Measurements from ENCODE around the gene AUTS2. TPM values are rescaled to one million over a fixed set of nuclear protein-coding genes. Genes with fewer than 3 reads are reported as not detected.

AUTS2 gene
- total RNA-seq, 1 experiment from 2014 or later: 2.5 TPM

- TF ChIP-seq REST (IDR thresholded peaks at IDR 0.05; ENCODE audit: insufficient read depth in 1 of 2, low read depth in 2 of 2, low read length in 1 of 2) (no peak), POLR2AphosphoS5 (IDR thresholded peaks at IDR 0.05; ENCODE audit: low read depth, low read length) (no peak), CTCF (IDR thresholded peaks at IDR 0.05) (no peak), TCF7L2 (IDR thresholded peaks at IDR 0.05; ENCODE audit: low read depth, low read length) (no peak), SIN3A (IDR thresholded peaks at IDR 0.05; ENCODE audit: borderline replicate concordance, insufficient read depth, low read depth, low read length) (no peak)
- H3K27me3 ChIP-seq (ENCODE audit: control insufficient read depth, insufficient read depth, low read length): no peaks in the 10 kb centered on the region
- intact Hi-C loops (cut with micrococcal nuclease; ENCODE audit: unreplicated experiment): no loop called here
- no peaks in the 10 kb centered on the region for H3K36me3 ChIP-seq (ENCODE audit: control insufficient read depth, insufficient read depth, low read length)
- ChIA-PET POLR2A (no interaction called here), CTCF (no interaction called here)
- ATAC-seq: no peak
- no peak overlapping the region for H3K27ac ChIP-seq (ENCODE audit: low read length)
- BruUV-seq (replicated peaks): no TSS peak
- DNase-seq (ENCODE audit: low read depth, low spot score): no peak
- in situ Hi-C loops (cut with HindIII; ENCODE audit: low pct_unique_long_range_greater_than_20kb, low sequenced_read_pairs): no loop called here
- H3K9me3 ChIP-seq (ENCODE audit: control insufficient read depth, insufficient read depth, low read depth, low read length): no peaks in the 10 kb centered on the region
- H3K4me1 ChIP-seq (ENCODE audit: control insufficient read depth, insufficient read depth, low read length): no peaks in the 10 kb centered on the region
- no peak overlapping the region for H3K4me3 ChIP-seq (ENCODE audit: low read depth in 2 of 2, low read length in 2 of 2)
Measured at GRCh38 chr7:70761711-70762328, 1163.5 kb downstream of the AUTS2 start.

- Histone ChIP-seq H3K4me3 (ENCODE audit: low read depth in 2 of 2, low read length in 2 of 2) (no peak overlapping the region), H3K27me3 (ENCODE audit: control insufficient read depth, insufficient read depth, low read length) (no peaks in the 10 kb centered on the region), H3K27ac (ENCODE audit: low read length) (no peak overlapping the region), H3K9me3 (ENCODE audit: control insufficient read depth, insufficient read depth, low read depth, low read length) (no peaks in the 10 kb centered on the region), H3K4me1 (ENCODE audit: control insufficient read depth, insufficient read depth, low read length) (no peaks in the 10 kb centered on the region), H3K36me3 (ENCODE audit: control insufficient read depth, insufficient read depth, low read length) (no peaks in the 10 kb centered on the region)
- intact Hi-C loops (cut with micrococcal nuclease; ENCODE audit: unreplicated experiment): no loop called here
- POLR2A ChIA-PET: no interaction called here
- CTCF ChIA-PET: no interaction called here
- ATAC-seq (no peak), DNase-seq (ENCODE audit: low read depth, low spot score) (no peak)
- BruUV-seq (replicated peaks): no TSS peak
- TF ChIP-seq TCF7L2 (IDR thresholded peaks at IDR 0.05; ENCODE audit: low read depth, low read length) (no peak), POLR2AphosphoS5 (IDR thresholded peaks at IDR 0.05; ENCODE audit: low read depth, low read length) (no peak), SIN3A (IDR thresholded peaks at IDR 0.05; ENCODE audit: borderline replicate concordance, insufficient read depth, low read depth, low read length) (no peak), REST (IDR thresholded peaks at IDR 0.05; ENCODE audit: insufficient read depth in 1 of 2, low read depth in 2 of 2, low read length in 1 of 2) (no peak)
- in situ Hi-C loops (cut with HindIII; ENCODE audit: low pct_unique_long_range_greater_than_20kb, low sequenced_read_pairs): no loop called here
Measured at GRCh38 chr7:70762696-70763095, 1164.4 kb downstream of the AUTS2 start.

Data from Panc1 (cell line).